ENCODE measurements around the gene MYO1G. TPM values are rescaled to one million over a fixed set of nuclear protein-coding genes. Genes with fewer than 3 reads are reported as not detected.

MYO1G gene
- polyA plus RNA-seq, 2 of the 4 experiments (the other 2 are of a cell fraction), result 0.06 TPM; not detected in 1

DNA sequence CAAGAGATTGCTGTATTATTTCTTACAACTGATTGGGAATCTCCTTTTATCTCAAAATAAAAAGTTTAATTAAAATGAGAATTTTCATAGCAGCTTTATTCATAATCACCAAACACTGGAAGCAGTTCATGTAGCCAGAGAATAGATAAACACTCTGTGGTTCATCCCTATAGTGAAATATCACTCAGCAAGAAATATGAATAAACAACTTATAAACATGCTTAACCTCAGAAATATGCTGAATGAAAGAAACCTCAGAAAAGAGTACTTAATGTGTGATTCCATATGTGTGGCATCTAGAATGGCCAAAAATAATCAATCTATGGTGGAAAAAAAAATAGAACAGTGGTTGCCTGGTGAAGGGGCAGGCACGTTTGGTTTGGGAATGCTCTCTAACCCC, 33.3 kb downstream of the MYO1G start:
- Histone ChIP-seq H3K27ac (no peak overlapping the region; a peak in 1 of 6 replicates), H3K9me3 (no peaks in the 10 kb centered on the region), H3K4me3 (no peak overlapping the region), H3K4me2 (no peak overlapping the region), H3K4me1 (no peaks in the 10 kb centered on the region)
- 8% methylated on average over 1 of the region's 1 CpG for WGBS (ENCODE audit: missing lambda C conversion rate)
- ChIA-PET CTCF (interaction anchor here (1.5 kb wide), 1 partner anchor 89 kb away, joined by 5 read pairs; no protein-coding TSS in a partner anchor), POLR2A (no interaction called here)
- DNase-seq (ENCODE audit: low read depth in 1 of 2, low spot score in 1 of 2), result no peak
- ATAC-seq, result no peak
- no peak for FAIRE-seq
- TF ChIP-seq ESRRA (IDR thresholded peaks at IDR 0.05; ENCODE audit: borderline replicate concordance, low read length), result no peak
- TF ChIP-seq, protein P1, sequence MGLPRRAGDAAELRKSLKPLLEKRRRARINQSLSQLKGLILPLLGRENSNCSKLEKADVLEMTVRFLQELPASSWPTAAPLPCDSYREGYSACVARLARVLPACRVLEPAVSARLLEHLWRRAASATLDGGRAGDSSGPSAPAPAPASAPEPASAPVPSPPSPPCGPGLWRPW (IDR thresholded peaks at IDR 0.05), result no peak
- no peak for TF ChIP-seq RFX5 (IDR thresholded peaks at IDR 0.05)
- no peak for TF ChIP-seq HOXB13 (CRISPR knock-in tag; IDR thresholded peaks at IDR 0.05; ENCODE audit: low read depth)
- TF ChIP-seq, protein P2, sequence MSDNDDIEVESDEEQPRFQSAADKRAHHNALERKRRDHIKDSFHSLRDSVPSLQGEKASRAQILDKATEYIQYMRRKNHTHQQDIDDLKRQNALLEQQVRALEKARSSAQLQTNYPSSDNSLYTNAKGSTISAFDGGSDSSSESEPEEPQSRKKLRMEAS (IDR thresholded peaks at IDR 0.05), result no peak
- TF ChIP-seq FOSL2 (IDR thresholded peaks at IDR 0.05), result no peak
- TF ChIP-seq FOSL2 (CRISPR knock-in tag; IDR thresholded peaks at IDR 0.05), result no peak
- TF ChIP-seq POLR2A (IDR thresholded peaks at IDR 0.05; ENCODE audit: low read length), result no peak

DNA sequence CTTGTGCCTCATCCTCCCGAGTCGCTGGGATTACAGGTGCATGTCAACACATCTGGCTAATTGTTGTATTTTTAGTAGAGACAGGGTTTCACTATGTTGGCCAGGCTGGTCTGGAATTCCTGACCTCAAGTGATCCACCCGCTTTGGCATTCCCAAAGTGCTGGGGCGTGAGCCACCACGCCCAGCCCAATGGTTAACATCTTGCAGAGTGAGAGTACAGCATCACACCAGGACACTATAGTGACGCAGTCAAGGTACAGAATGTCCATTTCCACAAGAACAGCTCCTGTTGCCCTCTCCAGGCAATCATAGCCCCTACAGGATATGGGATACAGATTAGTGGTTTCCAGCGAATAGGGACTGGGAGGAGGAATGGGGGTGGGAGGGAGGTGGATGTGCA, 34.0 kb downstream of the MYO1G start:
- H3K27ac ChIP-seq, result no peak overlapping the region; a peak in 1 of 6 replicates
- DNase-seq (ENCODE audit: low read depth in 1 of 2, low spot score in 1 of 2) (no peak), ATAC-seq (peak in 1 of 2 experiments; percentile 41; a peak in 1 of 6 replicates), FAIRE-seq (no peak)
- H3K4me1 ChIP-seq, result no peaks in the 10 kb centered on the region
- H3K9me3 ChIP-seq, result no peaks in the 10 kb centered on the region
- WGBS (ENCODE audit: missing lambda C conversion rate), result 55% methylated on average over 7 of the region's 7 CpGs
- H3K4me3 ChIP-seq, result no peak overlapping the region
- ChIA-PET POLR2A (no interaction called here), CTCF (interaction anchor here (0.9 to 1.5 kb wide), 2 partner anchors 29 to 88 kb away, joined by 4 to 5 read pairs; no protein-coding TSS in a partner anchor)
- TF ChIP-seq, protein P2 (IDR thresholded peaks at IDR 0.05), result no peak
- no peak for TF ChIP-seq HDAC2 (IDR thresholded peaks at IDR 0.05)
- no peak overlapping the region for H3K4me2 ChIP-seq

DNA sequence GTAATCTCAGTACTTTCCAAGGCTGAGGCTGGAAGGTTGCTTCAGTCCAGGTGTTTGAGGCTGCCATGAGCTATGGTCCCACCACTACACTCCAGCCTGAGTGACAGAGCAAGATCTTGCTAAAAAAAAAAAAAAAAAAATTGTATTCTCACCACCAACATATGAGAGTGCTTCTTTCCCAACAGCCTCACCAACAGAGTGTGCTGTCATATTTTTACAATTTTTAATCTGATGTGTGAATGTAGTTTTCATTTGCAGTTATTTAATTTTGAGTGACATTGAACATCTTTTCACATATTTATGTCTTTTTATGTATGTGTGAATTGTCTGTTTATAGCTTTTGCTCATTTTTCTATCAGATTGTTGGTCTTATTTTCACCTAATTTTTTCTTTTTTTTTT, 35.2 kb downstream of the MYO1G start:
- DNase-seq (ENCODE audit: low read depth in 1 of 2, low spot score in 1 of 2) (no peak), ATAC-seq (no peak), FAIRE-seq (no peak)
- POLR2A ChIA-PET, result no interaction called here
- Histone ChIP-seq H3K27ac (no peak overlapping the region), H3K4me2 (no peak overlapping the region), H3K4me3 (no peak overlapping the region), H3K9me3 (no peaks in the 10 kb centered on the region), H3K4me1 (no peaks in the 10 kb centered on the region)
- no peak for TF ChIP-seq EHF (CRISPR knock-in tag; IDR thresholded peaks at IDR 0.05)
- TF ChIP-seq, protein P3, sequence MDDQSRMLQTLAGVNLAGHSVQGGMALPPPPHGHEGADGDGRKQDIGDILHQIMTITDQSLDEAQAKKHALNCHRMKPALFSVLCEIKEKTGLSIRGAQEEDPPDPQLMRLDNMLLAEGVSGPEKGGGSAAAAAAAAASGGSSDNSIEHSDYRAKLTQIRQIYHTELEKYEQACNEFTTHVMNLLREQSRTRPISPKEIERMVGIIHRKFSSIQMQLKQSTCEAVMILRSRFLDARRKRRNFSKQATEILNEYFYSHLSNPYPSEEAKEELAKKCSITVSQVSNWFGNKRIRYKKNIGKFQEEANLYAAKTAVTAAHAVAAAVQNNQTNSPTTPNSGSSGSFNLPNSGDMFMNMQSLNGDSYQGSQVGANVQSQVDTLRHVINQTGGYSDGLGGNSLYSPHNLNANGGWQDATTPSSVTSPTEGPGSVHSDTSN (IDR thresholded peaks at IDR 0.05), result no peak
- TF ChIP-seq TP53 (CRISPR knock-in tag; IDR thresholded peaks at IDR 0.05), result no peak
- no peak for TF ChIP-seq POLR2A (IDR thresholded peaks at IDR 0.05; ENCODE audit: low read length)
- no peak for TF ChIP-seq HOXB13 (CRISPR knock-in tag; IDR thresholded peaks at IDR 0.05; ENCODE audit: low read depth)
- TF ChIP-seq, protein P4, sequence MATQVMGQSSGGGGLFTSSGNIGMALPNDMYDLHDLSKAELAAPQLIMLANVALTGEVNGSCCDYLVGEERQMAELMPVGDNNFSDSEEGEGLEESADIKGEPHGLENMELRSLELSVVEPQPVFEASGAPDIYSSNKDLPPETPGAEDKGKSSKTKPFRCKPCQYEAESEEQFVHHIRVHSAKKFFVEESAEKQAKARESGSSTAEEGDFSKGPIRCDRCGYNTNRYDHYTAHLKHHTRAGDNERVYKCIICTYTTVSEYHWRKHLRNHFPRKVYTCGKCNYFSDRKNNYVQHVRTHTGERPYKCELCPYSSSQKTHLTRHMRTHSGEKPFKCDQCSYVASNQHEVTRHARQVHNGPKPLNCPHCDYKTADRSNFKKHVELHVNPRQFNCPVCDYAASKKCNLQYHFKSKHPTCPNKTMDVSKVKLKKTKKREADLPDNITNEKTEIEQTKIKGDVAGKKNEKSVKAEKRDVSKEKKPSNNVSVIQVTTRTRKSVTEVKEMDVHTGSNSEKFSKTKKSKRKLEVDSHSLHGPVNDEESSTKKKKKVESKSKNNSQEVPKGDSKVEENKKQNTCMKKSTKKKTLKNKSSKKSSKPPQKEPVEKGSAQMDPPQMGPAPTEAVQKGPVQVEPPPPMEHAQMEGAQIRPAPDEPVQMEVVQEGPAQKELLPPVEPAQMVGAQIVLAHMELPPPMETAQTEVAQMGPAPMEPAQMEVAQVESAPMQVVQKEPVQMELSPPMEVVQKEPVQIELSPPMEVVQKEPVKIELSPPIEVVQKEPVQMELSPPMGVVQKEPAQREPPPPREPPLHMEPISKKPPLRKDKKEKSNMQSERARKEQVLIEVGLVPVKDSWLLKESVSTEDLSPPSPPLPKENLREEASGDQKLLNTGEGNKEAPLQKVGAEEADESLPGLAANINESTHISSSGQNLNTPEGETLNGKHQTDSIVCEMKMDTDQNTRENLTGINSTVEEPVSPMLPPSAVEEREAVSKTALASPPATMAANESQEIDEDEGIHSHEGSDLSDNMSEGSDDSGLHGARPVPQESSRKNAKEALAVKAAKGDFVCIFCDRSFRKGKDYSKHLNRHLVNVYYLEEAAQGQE (IDR thresholded peaks at IDR 0.05), result no peak
- TF ChIP-seq, protein P5, sequence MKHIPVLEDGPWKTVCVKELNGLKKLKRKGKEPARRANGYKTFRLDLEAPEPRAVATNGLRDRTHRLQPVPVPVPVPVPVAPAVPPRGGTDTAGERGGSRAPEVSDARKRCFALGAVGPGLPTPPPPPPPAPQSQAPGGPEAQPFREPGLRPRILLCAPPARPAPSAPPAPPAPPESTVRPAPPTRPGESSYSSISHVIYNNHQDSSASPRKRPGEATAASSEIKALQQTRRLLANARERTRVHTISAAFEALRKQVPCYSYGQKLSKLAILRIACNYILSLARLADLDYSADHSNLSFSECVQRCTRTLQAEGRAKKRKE (CRISPR knock-in tag; IDR thresholded peaks at IDR 0.05; ENCODE audit: low read depth), result no peak
- no peak for TF ChIP-seq ZC3H11A (IDR thresholded peaks at IDR 0.05)
- TF ChIP-seq ZNF302 (CRISPR knock-in tag; IDR thresholded peaks at IDR 0.05), result no peak
- no peak for TF ChIP-seq ZSCAN20 (CRISPR knock-in tag; IDR thresholded peaks at IDR 0.05)
- TF ChIP-seq SMC3 (IDR thresholded peaks at IDR 0.05), result no peak
- no peak for TF ChIP-seq PHF8 (IDR thresholded peaks at IDR 0.05; ENCODE audit: borderline replicate concordance, low read depth)
- no peak for TF ChIP-seq KDM5A (IDR thresholded peaks at IDR 0.05)
- CTCF ChIA-PET, result interaction anchor here (1.1 kb wide), 1 partner anchor 192 kb away, joined by 3 read pairs; no protein-coding TSS in a partner anchor

Measured in A549 (cell line).